NCI-H748 (cell line): Measurements from ENCODE around the gene SOCS7.

Experiments
- DNase-seq: peaks from one replicate; lab custom pipeline; 2025; ENCODE audit not compliant: unreplicated experiment; lab: John Stamatoyannopoulos, UW

The SOCS7 gene

DNA sequence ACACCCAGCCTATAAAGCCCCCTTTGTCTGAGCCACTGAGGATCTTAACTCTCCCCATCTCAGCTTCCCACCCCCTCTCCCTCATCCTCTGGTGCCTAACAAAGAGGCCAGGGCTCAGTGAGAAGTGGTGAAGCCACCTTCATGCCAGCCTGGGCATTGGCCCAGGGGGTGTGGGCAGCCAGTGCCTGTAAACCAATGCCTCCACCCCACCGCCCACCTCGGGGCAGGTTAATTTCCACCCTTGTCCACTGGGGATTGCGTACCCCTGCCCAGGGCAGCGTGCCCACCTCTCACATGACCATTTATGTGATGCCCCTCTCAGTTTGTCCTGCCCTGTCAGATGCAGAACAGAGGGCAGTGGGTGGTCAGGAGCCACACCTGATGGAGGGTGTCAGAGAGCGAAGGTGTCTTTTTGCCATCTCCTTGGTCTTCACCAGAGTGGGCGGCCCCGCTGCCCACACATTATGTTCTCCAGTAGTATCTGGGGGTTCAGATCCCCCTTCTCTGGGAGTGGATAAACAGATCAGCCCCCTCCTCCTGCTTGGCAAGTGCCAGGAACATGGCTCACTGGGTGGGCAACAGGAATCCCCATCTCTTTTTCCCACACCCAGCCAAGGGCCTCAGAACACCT is 66.5 kb downstream of the SOCS7 start:
- DNase-seq = no peak

DNA sequence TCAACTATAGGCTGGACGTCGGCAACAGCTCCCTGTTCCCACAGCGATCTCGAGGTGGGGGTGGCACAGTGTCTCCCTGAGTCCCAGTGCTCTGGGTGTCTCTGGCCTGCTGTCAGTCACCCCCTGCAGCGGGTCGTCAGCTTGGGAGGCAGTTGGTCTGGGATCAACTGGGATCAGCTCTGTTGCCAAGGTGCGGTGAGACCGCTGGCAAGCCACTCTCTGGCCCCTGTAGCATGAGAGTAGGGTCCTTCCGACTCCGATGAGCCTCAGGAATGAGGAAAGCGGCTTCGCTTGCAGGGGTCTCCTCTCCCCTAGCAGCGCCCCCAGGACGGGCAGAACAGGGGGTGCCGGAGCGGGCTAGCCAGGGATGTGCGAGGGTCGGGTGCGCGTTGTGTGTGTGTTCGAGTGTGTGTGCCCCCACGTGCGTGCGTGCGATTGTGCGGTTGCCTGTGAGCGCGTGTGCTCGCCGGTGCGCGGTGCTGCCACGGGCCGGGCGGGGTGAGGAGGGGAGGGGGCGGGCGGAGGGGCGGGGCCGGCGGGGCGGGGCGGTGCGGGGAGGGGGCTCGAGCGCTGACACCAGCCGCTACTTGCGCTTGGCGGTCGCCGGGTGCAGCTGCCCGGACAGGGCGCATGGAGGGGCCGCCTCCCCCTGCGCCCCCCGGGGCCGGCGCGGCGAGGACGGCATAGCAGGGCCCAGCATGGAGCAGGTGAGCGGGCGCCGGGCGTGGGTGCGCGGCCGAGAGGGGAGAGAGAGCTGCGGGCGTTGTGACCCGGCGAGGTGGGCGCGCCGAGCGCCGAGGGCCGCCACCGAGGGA is 67.3 kb downstream of the SOCS7 start:
- DNase-seq = peak; percentile 29

DNA sequence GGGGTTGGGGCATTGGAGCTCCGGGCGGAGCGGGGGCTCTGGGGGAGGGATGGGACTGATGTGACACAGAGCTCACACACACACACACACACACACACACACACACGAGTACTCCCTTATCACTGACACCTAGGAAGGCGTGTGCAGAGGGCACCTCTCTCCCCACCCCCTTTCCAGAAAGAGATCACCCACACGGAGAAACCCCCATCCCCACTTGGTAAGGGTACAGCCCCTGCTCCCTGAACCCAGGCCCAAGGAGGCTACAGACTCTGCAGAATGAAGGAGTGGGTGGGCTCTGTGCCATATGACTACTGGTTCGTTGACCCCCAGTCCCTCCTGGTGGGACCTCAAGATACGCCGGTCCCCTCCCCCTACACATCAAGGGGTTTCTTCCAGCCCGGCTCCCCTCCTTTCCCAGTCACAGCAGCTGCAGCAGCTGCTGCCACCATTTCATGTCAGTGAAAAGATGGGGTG is 67.9 kb downstream of the SOCS7 start:
- no peak for DNase-seq

DNA sequence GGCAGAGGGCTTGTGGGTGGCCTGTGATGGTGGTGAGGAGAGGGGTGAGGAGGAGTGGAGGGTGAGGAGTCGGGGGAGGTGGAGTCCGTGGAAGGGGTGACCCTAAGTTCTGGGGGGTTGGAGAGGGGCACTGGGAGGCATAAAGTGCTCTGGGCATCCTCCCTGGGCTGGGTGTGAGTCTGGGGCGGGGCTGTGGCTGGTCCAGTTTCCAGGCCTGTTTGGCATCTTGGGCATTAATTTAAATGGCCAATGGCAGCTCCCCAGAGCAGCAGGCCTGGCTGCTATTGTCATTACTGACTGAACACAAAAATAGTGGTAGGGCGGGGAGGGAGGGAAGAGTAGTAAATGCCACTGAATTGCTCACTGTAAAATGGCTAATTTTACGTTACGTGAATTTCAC is 68.9 kb downstream of the SOCS7 start:
- no peak for DNase-seq

DNA sequence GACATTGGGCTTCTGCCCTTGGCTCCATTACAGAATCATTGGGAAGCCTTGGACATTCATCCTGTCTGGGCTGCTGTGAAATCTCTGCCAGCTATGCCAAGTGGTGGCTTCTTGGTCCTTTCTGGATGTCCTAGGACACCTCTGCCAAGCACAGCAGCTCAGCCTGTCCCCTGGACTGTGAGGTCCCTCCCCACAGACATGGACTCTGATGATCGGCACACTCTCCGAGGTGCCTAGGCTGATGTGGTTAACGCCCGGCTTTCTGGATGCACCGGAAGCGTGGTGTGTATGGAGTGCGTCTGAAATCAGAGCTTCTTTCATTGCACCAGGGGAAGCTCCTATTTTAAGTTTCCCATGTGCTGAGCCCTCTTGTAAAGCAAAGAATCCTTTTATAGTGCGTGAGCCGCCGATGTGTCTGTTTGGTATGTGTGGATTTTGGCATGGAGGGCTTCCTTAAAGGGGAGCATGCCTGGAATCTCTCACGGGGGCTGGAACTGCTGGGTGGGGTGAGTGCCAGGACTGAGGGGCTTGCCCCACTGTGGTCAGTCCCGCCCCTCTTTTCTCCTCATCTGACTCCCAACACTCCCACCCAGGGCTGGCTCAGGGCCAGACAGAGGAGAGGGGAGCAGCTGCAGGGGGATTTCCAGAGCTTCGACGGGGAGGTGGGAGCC is 69.7 kb downstream of the SOCS7 start:
- no peak for DNase-seq

DNA sequence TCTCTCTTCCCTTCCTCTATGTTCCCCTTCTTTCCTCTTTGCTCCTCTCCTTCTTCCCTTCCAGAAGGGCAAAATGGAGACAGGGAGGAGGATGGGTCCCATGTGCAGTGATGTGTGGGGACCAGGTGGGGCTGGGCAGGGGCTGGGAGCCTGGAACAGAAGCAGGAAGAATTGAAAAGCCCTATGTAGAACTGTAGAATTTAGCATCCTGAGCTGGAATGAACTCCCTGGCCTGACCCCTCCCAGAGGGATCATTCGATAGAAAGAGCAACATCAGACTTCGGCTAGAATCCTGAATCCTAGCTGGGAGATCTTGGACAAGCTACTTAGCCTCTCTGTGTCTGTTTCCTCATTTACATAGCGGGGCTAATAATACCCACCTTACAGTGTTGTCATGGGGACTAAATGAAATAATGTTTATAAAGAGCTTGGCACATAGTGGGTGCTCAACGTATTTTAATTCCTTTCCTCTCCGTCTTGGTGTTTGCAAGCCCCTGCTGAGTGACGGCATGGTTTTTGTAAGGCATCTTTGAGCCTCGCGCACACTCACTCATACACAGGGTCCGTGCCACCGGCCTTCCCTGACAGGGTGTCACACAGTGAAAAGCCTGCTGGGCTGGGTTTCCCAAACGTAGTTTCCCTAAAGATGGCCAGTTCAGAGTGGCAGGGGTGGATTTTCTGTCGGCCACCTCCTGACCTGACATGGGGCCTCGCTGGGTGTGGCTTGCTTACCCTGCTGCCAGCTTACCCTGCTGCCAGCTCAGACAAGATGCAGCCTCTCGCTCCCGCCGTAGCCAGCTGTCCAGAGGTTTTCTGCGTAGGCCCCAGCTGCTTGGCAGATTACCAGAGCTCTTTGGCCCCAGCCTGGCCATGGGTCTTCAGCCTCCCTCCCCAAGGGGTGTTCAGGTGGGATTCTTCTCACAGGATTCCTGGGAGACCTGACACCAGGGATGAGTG is 70.5 kb downstream of the SOCS7 start:
- peak; percentile 53 for DNase-seq

DNA sequence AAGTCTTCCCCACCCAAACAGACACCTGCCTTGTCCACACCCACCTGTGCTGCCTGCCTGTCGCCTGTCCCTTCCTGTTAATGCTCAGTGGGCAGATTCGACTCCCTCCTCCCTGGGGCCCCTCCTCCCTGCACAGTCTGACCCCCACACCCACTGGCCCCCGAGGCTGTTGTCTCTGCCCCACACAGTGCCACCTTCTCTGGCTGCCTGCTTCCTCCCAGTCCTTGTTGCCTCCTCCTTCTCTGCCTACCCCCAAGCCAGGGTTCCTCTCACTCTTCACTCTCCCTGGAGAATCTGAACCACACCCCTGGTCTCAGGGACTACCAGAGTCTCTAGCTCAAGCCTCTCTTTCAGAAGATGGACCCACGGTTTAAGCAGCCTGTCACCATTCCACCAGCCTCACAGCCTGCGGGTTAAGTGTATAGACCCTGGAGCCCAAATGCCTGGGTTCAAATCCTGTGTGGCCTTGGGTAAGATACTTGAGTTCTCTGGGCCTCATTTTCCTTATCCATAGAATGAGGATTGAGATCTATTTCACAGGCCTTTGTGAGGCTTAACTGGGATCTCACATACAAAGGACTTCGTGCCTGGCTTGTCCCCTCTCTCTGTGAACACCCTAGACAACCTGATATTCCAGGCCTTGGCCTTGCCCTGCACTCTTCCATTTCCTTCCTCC is 72.8 kb downstream of the SOCS7 start:
- peak; percentile 49 for DNase-seq

DNA sequence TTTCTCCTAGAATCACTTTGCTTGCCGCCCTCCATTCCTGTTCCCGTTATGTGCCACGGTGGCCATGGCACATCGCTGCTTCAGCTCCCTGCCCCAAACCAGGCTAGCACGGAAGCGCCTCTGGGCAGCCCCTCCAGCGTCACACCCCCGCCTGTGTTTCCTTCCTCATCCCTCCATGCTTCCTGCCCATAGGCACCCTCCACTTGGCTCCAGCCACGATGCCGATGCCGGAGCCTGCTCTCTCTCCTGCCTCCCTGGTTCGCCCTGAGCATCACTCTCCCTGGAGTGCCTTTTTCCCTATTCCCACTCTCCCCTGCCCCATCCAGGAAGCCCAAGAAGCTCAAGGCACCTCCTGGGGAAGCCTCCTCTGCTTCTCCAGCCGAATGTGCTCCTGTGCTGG is 73.4 kb downstream of the SOCS7 start:
- no peak for DNase-seq

DNA sequence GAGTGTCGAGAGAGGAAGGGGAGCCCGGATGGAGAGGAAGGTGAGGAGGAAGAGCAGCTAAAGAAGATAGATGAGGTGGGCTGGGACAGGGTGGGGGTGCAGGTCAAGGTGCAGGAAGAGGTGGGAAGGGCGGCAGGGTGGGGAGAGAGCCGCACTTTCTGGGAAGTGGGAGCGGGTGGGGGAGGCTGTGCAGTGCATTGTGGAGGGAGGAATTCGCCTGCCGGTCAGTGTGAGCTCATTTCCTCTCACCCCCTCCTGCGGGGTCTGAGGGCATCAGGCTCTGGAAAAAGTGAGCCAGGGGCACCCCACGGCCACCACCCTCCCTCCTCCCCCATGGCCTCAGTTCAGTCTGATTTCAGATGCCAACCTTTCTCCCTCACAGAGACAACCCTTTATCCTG is 74.1 kb downstream of the SOCS7 start:
- no peak for DNase-seq

DNA sequence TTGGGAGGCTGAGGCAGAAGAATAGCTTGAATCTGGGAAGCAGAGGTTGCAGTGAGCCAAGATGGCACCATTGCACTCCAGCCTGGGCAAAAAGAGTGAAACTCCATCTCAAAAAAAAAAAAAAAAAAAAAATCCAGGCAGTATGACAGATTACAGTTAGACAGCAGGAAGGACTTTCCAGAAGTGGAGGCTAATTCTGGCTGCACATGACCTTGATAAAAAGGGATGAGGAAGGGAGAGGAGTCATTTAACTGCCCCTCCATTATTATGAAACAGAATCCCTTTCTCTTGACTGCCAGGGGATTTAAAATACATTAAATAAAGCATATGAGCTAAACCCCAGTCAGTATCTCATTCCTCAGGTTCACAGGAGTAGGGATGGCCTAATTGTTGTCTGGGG is 74.8 kb downstream of the SOCS7 start:
- no peak for DNase-seq

DNA sequence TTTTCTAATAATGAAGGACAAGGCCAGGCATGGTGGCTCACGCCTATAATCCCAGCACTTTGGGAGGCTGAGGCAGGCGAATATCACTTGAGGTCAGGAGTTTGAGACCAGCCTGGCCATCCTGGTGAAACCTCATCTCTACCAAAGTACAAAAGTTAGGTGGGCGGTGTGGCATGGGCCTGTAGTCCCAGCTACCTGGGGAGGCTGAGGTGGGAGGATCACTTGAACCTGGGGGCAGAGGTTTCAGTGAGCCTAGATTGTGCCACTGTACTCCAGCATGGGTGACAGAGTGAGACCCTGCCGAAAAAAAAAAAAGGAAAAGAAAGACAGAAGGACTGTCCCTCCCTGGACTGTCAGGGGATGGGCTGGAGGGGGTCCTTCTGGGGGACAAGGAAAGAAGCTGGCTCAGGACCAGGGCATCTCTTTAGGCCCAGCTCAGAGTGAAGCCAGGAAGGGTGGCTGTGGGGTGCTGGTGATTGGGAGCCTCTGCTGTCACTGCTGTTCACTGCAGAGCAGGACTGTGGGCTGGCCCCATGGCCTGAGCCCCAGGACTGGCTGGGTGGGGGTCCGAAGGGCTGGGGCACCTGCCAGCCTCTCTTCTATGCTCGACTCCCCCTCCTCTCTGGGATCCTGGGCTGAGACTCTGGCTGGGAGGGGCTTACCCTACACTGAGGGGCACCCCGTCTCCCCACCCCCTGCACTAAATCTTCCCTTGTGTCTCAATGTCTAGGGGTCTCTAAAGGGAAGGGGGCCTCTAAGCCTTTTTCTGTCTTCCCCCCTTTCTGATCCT is 75.7 kb downstream of the SOCS7 start:
- no peak for DNase-seq

DNA sequence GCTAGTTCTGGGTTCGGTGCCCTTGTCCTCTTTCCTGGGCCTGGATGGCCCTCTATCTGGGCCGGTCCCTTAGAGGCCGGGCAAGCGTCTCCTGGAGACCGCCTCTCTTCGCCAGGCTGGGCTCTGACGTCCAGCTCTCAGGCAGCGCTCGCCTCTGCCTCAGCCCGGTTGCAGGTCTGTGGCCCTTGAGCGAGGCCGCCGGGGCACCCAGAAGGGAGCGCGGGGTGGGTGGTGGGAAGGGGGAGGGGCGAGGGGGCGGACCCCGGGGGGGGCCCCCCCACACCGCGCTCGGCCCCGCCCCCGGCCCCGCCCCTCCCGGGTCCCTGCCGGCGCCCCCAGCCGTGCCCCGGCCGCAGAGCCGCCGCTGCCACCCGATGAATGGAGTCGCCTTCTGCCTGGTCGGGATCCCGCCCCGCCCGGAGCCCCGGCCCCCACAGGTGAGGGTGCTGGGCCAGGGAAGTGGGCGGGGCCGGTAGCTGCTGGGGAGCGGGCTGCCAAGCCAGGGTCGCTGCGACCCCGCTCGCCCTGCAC is 76.5 kb downstream of the SOCS7 start, which contains the start of gene ARHGAP23:
Gene ARHGAP23 (plus strand): TSS at position 353 of the 531 bp plus-strand sequence. CDS start 22 bp downstream, at position 375.
- no peak for DNase-seq

DNA sequence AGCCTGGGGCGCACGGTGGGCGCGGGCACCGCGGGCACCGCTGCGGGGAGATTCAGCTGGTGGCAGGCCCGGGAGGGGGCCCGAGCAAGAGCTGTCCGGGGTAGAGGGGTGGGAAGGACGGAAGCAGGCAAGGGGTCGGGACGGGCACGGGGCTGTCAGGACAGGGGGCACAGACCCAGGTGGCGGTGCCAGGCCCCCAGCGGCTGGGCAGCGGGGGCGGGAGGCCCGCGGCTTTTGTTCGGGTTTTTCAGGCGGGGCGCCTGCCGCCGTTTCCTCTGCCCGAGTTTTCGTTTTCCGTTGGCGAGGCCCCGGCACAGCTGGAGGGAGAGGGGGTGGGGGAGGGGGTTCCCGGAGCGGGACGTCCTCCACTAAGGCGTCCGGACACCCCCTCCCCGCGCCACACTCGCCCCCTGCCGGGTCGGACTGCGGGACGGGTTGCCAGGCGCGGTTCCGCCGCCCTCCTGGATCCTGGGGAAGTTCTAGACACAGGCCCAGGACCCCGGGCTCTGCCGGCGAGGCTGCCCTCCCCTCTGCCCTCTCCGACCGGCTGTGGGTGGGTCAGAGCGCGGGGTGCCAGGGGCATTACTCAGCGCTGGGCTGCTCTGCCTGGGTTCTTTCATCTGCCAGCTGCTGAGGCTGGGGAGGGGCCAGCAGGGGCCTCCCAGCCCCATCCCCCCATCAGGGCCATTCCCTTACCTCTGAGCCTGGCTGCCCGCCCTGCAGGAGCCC is 77.2 kb downstream of the SOCS7 start:
- no peak for DNase-seq

DNA sequence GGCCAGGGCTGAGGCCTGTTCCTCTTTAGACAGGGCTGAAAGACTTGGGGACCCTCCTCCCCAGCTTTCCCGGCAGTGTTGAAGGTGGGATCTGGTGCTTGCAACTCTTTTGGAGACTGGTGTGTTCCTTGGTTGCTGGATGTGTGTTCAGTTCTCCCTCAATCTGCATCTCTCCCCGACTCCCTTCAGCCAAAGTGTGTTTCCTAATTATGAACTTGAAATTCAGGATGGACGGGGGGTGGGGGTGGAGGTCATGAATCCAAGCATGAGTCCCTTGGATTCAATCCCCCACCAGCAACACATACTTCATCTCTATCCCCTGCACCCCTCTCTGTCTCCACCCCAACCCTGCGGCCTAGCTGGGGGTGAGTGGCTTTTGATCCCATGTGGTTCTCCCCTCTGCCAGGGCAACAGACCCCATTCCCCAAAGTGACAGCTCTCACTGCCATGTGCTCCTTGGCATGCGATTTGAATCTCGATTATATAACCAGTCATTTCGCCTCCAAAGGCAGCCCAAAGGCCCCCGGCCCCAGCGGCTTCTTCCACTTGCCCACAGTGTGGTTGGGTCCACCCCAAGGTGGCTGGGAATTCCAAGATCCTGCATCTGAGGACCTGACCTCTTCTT is 77.9 kb downstream of the SOCS7 start:
- DNase-seq = no peak

DNA sequence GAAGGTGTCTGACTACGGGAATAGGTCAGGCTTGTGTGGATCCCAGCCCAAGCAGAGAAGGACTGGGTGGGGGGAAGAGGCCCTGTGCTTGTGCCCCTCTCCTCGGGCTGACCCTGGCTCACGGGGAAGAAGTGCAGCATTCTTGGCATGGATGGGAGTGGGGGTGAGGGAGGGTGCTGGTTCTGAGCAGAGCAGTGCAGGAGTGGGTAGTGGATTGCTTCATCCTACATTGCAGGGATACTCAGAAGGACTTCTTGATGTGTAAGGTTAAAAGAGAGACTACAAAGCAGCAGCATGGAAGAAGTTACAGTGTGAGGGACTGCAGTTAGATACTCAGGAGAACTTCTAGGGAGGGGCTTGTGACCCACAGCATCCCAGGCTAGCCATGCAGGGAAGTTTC is 78.7 kb downstream of the SOCS7 start:
- DNase-seq = no peak

DNA sequence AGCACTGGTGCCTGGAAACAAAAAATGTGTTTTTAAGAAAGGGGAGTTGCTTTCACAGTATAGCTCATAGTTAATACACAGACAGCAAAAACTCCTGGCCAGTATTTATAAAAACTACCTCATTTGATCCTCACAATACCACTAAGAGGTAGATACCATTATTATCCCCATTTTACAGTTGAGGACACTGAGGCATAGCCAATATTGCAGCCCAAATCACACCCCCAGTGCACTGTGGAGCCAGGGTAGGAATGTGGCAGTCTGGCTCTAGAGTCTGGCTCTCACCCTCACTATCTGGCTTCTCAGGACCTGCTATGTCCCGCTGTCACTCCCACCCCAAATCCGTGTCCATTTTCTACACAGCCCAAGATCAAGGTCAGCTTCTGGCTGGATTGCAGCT is 79.2 kb downstream of the SOCS7 start:
- no peak for DNase-seq

DNA sequence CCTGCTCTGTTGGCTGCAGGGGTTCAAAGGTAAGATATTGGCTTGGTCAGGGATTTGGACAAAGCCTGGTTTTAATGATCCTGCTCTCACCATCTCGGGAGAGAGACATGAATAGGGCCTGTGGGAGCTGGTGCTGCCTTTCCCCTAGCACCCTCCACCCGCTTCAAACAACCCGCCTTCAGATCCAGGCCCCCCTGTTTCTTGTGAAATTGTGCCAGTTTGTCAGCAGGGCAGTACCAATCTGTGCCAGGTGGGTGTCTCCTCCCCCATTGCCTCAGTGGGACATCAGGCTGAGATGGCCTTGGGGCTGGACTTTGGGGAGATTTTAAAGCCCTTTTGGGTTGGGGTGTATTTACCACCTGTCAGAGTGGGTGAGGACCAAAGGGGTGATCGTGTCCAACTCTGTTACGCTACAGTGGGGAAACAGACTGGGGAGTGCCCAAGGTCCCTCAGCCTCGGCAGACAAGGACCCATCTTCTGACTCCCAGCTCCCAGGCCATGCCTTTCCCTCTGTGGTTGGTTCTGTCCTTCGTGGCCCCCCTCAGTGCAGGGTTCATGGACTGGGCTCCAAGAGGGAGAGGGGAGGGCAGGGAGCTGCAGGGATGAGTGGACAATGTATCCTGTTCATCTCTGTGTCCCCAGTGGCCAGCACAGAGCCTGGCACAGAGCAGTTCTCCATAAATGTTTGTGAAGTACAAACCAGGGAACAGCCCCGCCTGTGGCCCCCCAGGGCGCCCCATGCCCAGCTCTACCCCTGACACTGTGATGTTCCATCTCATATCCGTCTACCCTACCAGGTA is 79.9 kb downstream of the SOCS7 start:
- DNase-seq = no peak
